Esophagus muscularis mucosa (tissue), 4 donors: ENCODE results near the gene CNPY3. TPM values are rescaled to one million over a fixed set of nuclear protein-coding genes. Genes with fewer than 3 reads are reported as not detected.
A peak's percentile ranks its signal among the peaks of the same experiment; 100 is the strongest.

Experiments
- DNase-seq: peaks from one replicate; pipeline ENCODE4 v3.0.0-alpha.2; 2017; ENCODE audit errors: extremely low spot score
- H3K27ac ChIP-seq, 4 donors: fragments of 200-600 bp; sonication (generic); replicated peaks in 1 of 4; 1 replicate in 3 of 4; 2 replicates in 1 of 4; pipeline ENCODE4 v1.5.1; 2016 to 2019; ENCODE audit warnings: mild to moderate bottlenecking in 1 of 4
- H3K27me3 ChIP-seq, 4 donors: fragments of 200-600 bp; sonication (generic); one replicate each; pipeline versions ENCODE4 v1.5.1 to v1.6.0; 2016 to 2019
- H3K36me3 ChIP-seq, 4 donors: fragments of 200-600 bp; sonication (generic); one replicate each; pipeline ENCODE4 v1.5.1; 2016 to 2019
- H3K4me1 ChIP-seq, 4 donors: fragments of 200-600 bp; sonication (generic); one replicate each; pipeline ENCODE4 v1.5.1; 2016 to 2019
- H3K4me3 ChIP-seq, 4 donors: fragments of 200-600 bp; sonication (generic); 1 replicate in 2 of 4; 2 replicates in 2 of 4; pipeline ENCODE4 v1.5.1; 2016 to 2019; ENCODE audit warnings: mild to moderate bottlenecking in 4 of 4, moderate library complexity in 1 of 4
- H3K9me3 ChIP-seq, 4 donors: fragments of 200-600 bp; sonication (generic); 1 replicate in 3 of 4; 2 replicates in 1 of 4; pipeline ENCODE4 v1.5.1; 2016 to 2019
- EP300 ChIP-seq: sonication (generic); formaldehyde crosslinking; IDR thresholded peaks from one replicate; pipeline ENCODE4 v1.6.1; 2017; ENCODE audit warnings: antibody characterized with exemption
- POLR2A ChIP-seq: fragments of 450-650 bp; IDR thresholded peaks from one replicate; pipeline ENCODE4 v1.6.1; 2017; ENCODE audit warnings: antibody characterized with exemption, moderate library complexity, mild to moderate bottlenecking, low read depth
- POLR2AphosphoS5 ChIP-seq, 2 donors: sonication (generic); formaldehyde crosslinking; IDR thresholded peaks; one replicate each; pipeline ENCODE4 v1.6.1; 2017; ENCODE audit warnings: antibody characterized with exemption in 2 of 2
- WGBS: methylation state at CpG from one replicate; pipeline ENCODE4 v1.1.5; 2018; 5-methylcytosine and 5-hydroxymethylcytosine counted together
- intact Hi-C: fragments of 100-400 bp; cut with DNase I; formaldehyde crosslinking; loops from one replicate; pipeline ENCODE4 v1.15.1; 2023
- total RNA-seq, 4 donors: library from RNA; depleted of rRNA; stranded (reverse); fragments of >200 nt; gene quantifications; one replicate each; pipeline versions ENCODE4 v1.1.0 to v1.2.1, GENCODE V29; 2016
- TF ChIP-seq, protein P1 (sequence below), 3 experiments: fragments of 200-600 bp in 2 of 3; fragments of 450-650 bp in 1 of 3; sonication (generic) in 2 of 3; IDR thresholded peaks; one replicate each; pipeline ENCODE4 v1.5.1; 2017 to 2019; ENCODE audit warnings: antibody characterized with exemption in 3 of 3, mild to moderate bottlenecking in 2 of 3, moderate library complexity in 1 of 3

The CNPY3 gene
- total RNA-seq, 4 donors from 2014 or later = 24.5 to 39.6 (median 34.3) TPM

DNA sequence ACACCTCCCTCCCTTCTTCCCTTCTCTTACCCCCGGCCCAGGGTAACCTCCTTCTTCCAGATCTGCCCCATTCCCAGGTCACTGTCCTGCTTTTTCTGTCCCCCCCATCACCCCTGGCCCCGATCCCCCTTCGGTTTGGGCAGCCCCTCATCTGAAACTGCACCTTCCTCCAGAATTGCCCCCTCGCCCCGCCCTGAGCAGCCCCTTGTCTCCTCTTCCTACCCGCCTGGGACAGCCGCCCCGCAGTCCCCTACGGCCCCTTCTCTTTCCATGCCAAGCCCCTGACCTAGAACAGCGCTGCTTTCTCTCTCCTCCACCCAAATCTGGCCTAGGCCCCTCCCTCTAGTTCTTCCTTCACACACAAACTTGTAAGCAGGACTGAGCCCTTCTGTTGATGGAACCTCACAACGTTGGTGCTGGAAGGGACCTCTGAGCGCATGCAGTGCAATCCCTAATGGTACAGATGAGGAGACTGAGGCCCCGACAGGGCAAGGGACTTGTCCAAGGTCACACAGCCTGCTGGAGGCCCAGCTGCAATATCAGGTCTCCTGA lies 55.7 kb downstream of the CNPY3 start:
- WGBS = 13% methylated on average over 13 of the region's 13 CpGs
- Histone ChIP-seq H3K27me3 (no peaks in the 10 kb centered on the region), H3K4me3 (peak overlapping the region; percentile 83 to 96 (median 91)), H3K27ac (peak overlapping the region; percentile 91 to 95 (median 92)), H3K4me1 (peaks cover 44 to 70% (median 54%) of the 10 kb centered on the region in 4 donors), H3K9me3 (no peaks in the 10 kb centered on the region), H3K36me3 (peaks cover 9 to 11% (median 11%) of the 10 kb centered on the region in 4 donors)
- TF ChIP-seq POLR2AphosphoS5 (IDR thresholded peaks at IDR 0.05) (no peak), EP300 (no peak), POLR2A (no peak)
- TF ChIP-seq, protein P1, sequence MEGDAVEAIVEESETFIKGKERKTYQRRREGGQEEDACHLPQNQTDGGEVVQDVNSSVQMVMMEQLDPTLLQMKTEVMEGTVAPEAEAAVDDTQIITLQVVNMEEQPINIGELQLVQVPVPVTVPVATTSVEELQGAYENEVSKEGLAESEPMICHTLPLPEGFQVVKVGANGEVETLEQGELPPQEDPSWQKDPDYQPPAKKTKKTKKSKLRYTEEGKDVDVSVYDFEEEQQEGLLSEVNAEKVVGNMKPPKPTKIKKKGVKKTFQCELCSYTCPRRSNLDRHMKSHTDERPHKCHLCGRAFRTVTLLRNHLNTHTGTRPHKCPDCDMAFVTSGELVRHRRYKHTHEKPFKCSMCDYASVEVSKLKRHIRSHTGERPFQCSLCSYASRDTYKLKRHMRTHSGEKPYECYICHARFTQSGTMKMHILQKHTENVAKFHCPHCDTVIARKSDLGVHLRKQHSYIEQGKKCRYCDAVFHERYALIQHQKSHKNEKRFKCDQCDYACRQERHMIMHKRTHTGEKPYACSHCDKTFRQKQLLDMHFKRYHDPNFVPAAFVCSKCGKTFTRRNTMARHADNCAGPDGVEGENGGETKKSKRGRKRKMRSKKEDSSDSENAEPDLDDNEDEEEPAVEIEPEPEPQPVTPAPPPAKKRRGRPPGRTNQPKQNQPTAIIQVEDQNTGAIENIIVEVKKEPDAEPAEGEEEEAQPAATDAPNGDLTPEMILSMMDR (IDR thresholded peaks at IDR 0.05) = no peak
- DNase-seq = no peak
- intact Hi-C loops = loop anchor here (5.0 kb wide), 1 partner anchor 58 kb away; the partner anchor contains the start of gene CNPY3

DNA sequence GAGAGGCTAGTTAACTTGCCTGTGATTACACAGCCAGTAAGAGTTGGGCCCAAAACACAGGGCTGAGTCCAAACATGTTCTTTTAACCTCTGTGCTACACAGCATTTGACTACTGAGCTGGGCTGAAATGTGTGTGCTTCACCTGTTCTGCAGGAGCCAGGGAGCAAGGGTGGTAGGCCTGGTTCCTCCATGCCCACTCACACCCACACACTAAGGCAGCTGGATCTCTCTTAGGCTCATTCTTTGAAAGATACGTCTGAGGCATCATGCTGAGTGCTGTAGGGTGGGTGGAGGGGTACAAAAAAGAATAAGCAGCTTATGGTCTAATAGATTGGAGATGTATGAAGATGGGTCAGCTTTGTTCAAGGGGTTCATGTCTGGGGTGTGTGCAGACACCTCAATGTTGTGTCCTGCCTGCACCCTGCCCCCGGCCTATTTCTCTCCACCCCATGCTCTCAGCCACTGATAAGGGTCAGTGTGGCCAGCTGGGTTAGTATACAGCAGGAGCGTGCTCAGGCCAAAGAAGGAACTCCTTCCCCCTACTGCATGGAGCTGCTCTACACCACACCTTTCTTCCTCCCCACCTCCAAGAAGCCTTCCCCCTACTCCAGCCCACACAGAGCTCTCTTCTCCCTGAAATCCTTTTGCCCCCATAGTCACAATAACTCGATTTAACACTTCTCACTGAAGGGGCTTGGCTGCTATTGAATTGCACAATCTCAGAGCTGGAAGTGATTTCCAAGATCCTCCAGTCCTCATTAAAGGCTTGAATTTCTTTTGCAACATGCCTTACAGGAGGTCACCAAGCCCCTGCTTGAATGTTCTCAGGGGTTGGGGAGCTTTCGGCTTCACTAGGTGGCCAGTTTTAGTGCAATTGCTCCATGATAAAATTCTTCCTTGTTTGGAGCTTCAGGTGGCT lies 58.5 kb downstream of the CNPY3 start:
- WGBS = 79% methylated on average over 5 of the region's 5 CpGs
- intact Hi-C loops = loop anchor here (5.0 kb wide), 1 partner anchor 60 kb away; the partner anchor contains the start of gene CNPY3
- Histone ChIP-seq H3K9me3 (no peaks in the 10 kb centered on the region), H3K27me3 (no peaks in the 10 kb centered on the region), H3K4me1 (peaks cover 40 to 65% (median 50%) of the 10 kb centered on the region in 4 donors), H3K27ac (no peak overlapping the region), H3K4me3 (no peak overlapping the region), H3K36me3 (peaks cover 10 to 35% (median 29%) of the 10 kb centered on the region in 4 donors)
- DNase-seq = no peak
- TF ChIP-seq POLR2AphosphoS5 (IDR thresholded peaks at IDR 0.05) = no peak
- no peak for TF ChIP-seq POLR2A
- TF ChIP-seq, protein P1 (IDR thresholded peaks at IDR 0.05) = no peak
- no peak for TF ChIP-seq EP300

DNA sequence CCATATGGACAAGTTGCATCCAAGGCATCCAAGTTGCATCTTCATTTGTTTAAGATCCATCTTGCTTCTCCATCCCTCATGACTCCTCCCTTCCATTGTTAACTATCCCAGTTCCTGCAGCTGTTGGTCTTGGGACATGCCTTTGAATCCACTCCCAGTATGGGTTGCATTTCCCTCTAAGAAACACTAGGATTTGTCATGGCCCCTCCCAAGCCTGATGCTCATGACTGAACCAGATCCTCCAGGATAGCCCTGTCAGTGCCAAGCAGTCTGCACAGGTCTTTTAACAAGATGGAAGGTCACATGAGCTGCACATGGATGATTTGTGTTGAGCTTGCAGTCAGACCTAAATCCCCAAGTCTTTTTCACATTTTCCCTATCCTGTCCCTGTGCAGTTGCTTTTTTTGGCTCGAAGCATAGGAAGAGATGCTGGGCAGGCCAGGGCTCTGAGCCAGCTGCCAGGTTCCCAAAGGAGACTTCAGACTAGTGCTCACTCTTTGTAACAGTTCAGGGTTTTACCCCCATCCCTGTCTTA lies 59.3 kb downstream of the CNPY3 start:
- Histone ChIP-seq H3K36me3 (peaks cover 10 to 36% (median 30%) of the 10 kb centered on the region in 4 donors), H3K27ac (no peak overlapping the region), H3K4me3 (no peak overlapping the region), H3K27me3 (no peaks in the 10 kb centered on the region), H3K4me1 (peaks cover 38 to 58% (median 45%) of the 10 kb centered on the region in 4 donors), H3K9me3 (no peaks in the 10 kb centered on the region)
- DNase-seq = no peak
- TF ChIP-seq, protein P1 (IDR thresholded peaks at IDR 0.05) = no peak
- TF ChIP-seq POLR2A = no peak
- no peak for TF ChIP-seq POLR2AphosphoS5 (IDR thresholded peaks at IDR 0.05)
- no peak for TF ChIP-seq EP300
- 33% methylated on average over 1 of the region's 1 CpG for WGBS
- intact Hi-C loops = loop anchor here (5.0 kb wide), 1 partner anchor 61 kb away; the partner anchor contains the start of gene CNPY3

Other genes with a start within 250 kb of the CNPY3 start
- gene PRPH2, start 206.9 kb upstream of the CNPY3 start, total RNA-seq = 1 to 10 TPM in 2 of 4 donors, under 1 TPM in 2; 0.42 to 2.0 (median 0.90) TPM
- gene TBCC, start 183.4 kb upstream of the CNPY3 start, total RNA-seq = 10 to 100 TPM; 33.2 to 41.9 (median 38.5) TPM
- 10 to 100 TPM; 18.2 to 27.9 (median 23.4) TPM for gene BICRAL, start 147.4 kb upstream of the CNPY3 start, total RNA-seq
- gene RPL7L1, start 49.9 kb upstream of the CNPY3 start, total RNA-seq = 10 to 100 TPM; 66.8 to 82.2 (median 76.9) TPM
- under 1 TPM in 1 of 4 donors, not detected in 3; 0.50 TPM for gene PTCRA, start 13.4 kb upstream of the CNPY3 start, total RNA-seq
- 1 to 10 TPM in 3 of 4 donors, not detected in 1; 2.3 to 4.5 (median 3.6) TPM for gene GNMT, start 31.3 kb downstream of the CNPY3 start, total RNA-seq
- gene PEX6, start 49.7 kb downstream of the CNPY3 start, total RNA-seq = 10 to 100 TPM; 13.4 to 31.3 (median 21.8) TPM
- gene PPP2R5D, start 55.1 kb downstream of the CNPY3 start, total RNA-seq = 10 to 100 TPM; 35.3 to 48.2 (median 42.4) TPM
- 10 to 100 TPM; 51.5 to 71.2 (median 62.8) TPM for gene MEA1, start 84.5 kb downstream of the CNPY3 start, total RNA-seq
- 100 to 1,000 TPM in 2 of 4 donors, 10 to 100 TPM in 2; 88.0 to 175 (median 98.1) TPM for gene KLHDC3, start 84.8 kb downstream of the CNPY3 start, total RNA-seq
- 10 to 100 TPM; 43.2 to 65.2 (median 51.4) TPM for gene RRP36, start 92.1 kb downstream of the CNPY3 start, total RNA-seq
- 10 to 100 TPM in 3 of 4 donors, 1 to 10 TPM in 1; 8.4 to 19.6 (median 14.4) TPM for gene CUL7, start 124.4 kb downstream of the CNPY3 start, total RNA-seq
- 10 to 100 TPM; 25.2 to 43.6 (median 28.1) TPM for gene MRPL2, start 130.0 kb downstream of the CNPY3 start, total RNA-seq
- 10 to 100 TPM; 22.9 to 37.4 (median 27.4) TPM for gene KLC4, start 130.2 kb downstream of the CNPY3 start, total RNA-seq
- gene PTK7, start 146.8 kb downstream of the CNPY3 start, total RNA-seq = 10 to 100 TPM in 1 of 4 donors, 1 to 10 TPM in 3; 6.8 to 10.8 (median 8.0) TPM
- 100 to 1,000 TPM; 111 to 183 (median 153) TPM for gene SRF, start 241.8 kb downstream of the CNPY3 start, total RNA-seq